ENCODE measurements around the gene F8A2.

DNA sequence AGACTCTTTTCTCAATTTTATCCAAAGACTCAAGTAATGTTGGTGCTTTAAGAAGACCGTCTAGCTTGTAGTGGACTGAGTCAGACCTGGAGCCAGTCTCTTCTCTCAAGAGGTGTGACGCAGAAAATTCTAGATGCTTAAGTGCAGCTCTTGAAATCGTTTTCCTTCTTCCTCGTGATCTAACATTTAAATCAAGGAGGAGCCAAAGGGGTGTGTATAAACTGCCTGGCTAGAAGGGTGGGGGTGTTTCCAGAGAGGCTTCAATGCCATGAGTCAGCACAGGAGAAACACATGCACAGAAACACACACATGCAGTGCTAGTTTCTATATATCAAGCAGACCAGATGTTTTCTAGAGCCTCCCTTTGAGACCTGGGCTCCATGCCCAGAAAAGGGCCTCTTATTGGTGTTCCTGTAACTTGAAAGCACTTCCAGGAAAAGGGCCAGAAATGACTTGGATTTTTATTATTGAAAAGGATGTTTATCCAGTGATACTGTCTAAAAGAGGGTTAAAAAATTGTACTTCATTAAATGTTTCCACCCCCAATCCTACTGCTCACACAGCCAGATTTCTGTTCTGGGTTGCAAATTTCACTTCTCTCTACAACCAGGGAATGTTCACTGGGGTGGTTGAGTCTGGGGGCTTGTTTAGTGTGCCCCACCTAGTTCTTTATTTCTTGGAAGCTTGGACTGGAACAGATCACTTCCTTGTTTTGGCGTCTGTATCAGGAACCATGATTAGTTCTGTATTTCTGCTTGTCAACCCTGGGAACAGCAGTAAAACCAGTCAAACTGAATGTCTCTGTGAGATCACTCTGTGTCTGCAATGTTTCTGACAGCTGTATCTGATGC lies 47.2 kb upstream of the F8A2 start, which contains the start of gene CLIC2:
- TF ChIP-seq, protein P1, sequence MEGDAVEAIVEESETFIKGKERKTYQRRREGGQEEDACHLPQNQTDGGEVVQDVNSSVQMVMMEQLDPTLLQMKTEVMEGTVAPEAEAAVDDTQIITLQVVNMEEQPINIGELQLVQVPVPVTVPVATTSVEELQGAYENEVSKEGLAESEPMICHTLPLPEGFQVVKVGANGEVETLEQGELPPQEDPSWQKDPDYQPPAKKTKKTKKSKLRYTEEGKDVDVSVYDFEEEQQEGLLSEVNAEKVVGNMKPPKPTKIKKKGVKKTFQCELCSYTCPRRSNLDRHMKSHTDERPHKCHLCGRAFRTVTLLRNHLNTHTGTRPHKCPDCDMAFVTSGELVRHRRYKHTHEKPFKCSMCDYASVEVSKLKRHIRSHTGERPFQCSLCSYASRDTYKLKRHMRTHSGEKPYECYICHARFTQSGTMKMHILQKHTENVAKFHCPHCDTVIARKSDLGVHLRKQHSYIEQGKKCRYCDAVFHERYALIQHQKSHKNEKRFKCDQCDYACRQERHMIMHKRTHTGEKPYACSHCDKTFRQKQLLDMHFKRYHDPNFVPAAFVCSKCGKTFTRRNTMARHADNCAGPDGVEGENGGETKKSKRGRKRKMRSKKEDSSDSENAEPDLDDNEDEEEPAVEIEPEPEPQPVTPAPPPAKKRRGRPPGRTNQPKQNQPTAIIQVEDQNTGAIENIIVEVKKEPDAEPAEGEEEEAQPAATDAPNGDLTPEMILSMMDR (conservative IDR thresholded peaks at IDR 0.05; ENCODE audit: low read length) = no peak
- TF ChIP-seq EZH2phosphoT487 (IDR thresholded peaks at IDR 0.05; ENCODE audit: borderline replicate concordance) = no peak

Measured in Loucy (cell line).